DMS79 treated with DMSO at 0.1 percent for 48 hours (cell line): Measurements from ENCODE around the gene NUP43.
"Not testable (repeated sequence)": the region's sequence is repeated elsewhere in the genome, so short reads cannot be mapped to it uniquely, and the experiment has no call there.

ENCODE experiments used
- DNase-seq: peaks from one replicate; lab custom pipeline; 2025; lab: John Stamatoyannopoulos, UW

NUP43 gene

DNA sequence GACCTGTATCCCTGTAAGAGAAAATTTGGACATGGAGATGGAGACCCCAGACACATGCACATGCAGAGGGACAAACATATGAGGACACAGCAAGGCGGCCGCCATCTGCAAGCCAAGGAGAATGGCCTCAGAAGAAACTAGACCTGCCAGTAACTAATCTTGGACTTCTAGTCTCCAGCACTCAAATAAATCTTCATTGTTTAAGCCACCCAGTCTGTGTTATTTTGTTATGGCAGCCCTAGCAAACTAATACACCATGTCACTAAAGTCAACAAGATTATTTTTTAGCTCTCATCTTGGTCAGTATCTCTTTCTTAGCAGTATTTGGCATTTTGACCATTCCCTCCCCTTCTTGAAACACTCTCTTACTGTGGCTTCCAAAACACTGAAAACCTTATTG is 55.1 kb downstream of the NUP43 start:
- no peak for DNase-seq

DNA sequence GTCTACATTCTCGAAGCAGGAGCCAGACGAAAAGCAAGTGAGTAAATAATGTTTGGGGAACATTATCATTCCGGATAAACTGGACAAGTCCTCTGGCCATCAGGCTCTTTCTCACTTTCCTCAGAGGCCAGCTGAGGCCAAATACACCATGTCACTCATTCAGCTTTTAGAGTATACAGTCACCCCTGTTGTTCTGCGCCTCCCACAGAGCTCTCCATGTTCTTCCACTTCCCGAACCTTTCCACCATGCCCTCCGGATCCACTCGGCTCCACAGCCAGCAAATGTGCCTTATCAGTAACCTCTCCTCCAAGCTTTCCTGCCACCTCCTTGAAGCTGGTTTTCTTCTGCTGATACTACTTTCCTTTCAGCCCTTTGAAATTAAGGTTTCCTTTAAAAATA is 60.1 kb downstream of the NUP43 start:
- DNase-seq, result no peak

DNA sequence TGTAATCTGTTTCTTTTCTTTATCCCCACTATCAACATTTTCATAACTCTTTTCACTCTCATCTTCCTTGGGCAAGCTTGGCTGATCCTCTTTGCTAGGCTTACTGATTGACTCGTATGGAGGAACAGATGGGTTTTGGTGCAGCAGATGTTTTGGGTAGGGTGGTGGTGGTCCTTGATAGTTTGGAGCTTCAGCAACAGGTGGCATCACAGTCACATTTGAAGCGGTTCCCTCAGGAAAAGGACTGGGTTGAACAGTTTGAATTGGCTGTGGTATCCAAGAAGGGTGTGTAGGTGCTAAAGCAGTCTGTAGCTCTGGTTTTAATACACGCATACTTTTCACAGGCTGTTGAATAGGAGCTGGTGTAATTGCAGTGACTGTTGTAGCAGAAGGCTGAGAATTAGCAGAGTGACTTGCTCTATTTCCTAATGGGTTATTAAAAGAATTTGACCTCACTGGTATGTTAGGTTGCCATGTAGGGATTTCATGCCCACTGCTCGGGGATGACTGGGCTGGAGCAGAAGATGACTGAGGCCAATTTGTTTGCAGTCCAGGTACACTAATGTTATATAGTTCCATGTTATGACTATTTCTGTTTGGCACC is 63.0 kb downstream of the NUP43 start:
- DNase-seq, result no peak

DNA sequence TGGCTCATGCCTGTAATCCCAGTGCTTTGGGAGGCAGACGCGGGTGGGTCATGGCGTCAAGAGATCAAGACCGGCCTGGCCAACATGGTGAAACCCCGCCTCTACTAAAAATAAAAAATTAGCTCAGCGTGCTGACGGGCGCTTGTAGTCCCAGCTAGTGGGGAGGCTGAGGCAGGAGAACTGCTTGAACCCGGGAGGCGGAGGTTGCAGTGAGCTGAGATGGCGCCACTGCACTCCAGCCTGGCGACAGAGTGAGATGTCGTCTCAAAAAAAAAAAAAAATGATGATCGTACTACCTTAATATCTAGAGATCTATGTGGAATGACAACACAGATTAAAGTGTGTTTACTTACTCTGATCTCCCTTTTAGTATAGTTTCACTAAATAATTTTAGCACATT is 64.5 kb downstream of the NUP43 start:
- not testable (repeated sequence) for DNase-seq

DNA sequence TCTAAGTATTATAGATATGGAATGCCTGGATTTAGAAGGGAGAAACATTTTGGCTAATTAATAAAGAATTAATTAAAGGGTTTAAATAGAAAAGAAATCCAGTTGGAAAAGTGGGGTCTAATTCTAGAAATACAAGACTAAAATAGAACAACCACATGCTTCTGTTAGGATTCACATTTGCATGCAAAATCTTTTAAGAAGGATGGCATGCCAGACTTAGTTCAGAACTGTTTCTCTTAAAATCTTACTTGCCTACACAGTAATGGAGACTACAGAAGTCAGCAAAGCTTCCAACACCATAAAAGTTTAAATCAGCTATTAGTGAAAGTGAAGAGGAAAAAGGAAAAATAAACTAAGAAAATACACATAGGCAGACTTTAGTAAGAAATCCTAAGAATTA is 65.1 kb downstream of the NUP43 start:
- DNase-seq, result no peak

DNA sequence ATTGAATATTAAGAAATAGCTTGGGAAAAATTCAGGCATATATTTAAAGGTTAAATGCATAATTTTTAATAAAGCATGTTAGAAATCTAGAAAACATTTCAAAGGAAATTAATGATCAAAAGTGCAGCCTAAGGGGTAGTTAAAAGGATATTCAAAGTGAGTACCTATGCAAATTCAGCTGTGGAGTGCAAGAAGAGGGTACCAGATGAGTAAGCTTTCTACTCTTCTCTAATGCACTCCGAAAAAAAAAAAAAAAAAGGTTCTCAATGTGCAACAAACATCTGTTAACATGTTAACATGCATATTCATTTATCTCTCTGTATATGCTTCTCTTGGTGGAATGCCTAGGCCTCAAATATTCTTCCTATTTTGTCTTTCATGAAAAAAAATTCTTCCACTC is 65.8 kb downstream of the NUP43 start:
- no peak for DNase-seq
